GM12892 (cell line): ENCODE measurements around the gene APOBEC3A.
A peak's percentile ranks its signal among the peaks of the same experiment; 100 is the strongest.
"Not testable (repeated sequence)": the region's sequence is repeated elsewhere in the genome, so short reads cannot be mapped to it uniquely, and the experiment has no call there.

ENCODE experiments used
- DNase-seq: peaks from one replicate; pipeline ENCODE4 v3.0.0; 2011; ENCODE audit not compliant: insufficient read length
- FAIRE-seq: peaks from 2 replicates; lab custom pipeline; 2011; peaks lifted over from hg19 to GRCh38; lab: Jason Lieb, UNC
- POLR2A ChIP-seq: IDR thresholded peaks from 2 replicates; pipeline ENCODE4 v1.6.1; 2011; ENCODE audit warnings: low read depth, low read length, control low read depth
- POLR2AphosphoS5 ChIP-seq: IDR thresholded peaks from 2 replicates; pipeline ENCODE4 v1.6.1; 2011; ENCODE audit warnings: low read depth, low read length, control low read depth
- TAF1 ChIP-seq: IDR thresholded peaks from 2 replicates; pipeline ENCODE4 v1.6.1; 2011; ENCODE audit warnings: low read depth, mild to moderate bottlenecking, control low read depth, low read length, borderline replicate concordance

The APOBEC3A gene

GRCh38 chr22:38953577-38954413, 3.6 kb upstream of the APOBEC3A start:
- DNase-seq (peak; percentile 87), FAIRE-seq (peak; percentile 99)
- peak; percentile 46; the same call in 1 of the 2 replicates for TF ChIP-seq POLR2A
- no peak for TF ChIP-seq TAF1

- DNase-seq: no peak
- TF ChIP-seq POLR2A (no peak), TAF1 (no peak), POLR2AphosphoS5 (no peak)
- FAIRE-seq: no peak
Observed at GRCh38 chr22:38954414-38955043, 2.9 kb upstream of the APOBEC3A start.

GRCh38 chr22:38955250-38955905, 2.0 kb upstream of the APOBEC3A start:
- FAIRE-seq: peak; percentile 70
- TF ChIP-seq TAF1: no peak
- no peak for TF ChIP-seq POLR2AphosphoS5
- no peak for TF ChIP-seq POLR2A
- DNase-seq: no peak

DNA sequence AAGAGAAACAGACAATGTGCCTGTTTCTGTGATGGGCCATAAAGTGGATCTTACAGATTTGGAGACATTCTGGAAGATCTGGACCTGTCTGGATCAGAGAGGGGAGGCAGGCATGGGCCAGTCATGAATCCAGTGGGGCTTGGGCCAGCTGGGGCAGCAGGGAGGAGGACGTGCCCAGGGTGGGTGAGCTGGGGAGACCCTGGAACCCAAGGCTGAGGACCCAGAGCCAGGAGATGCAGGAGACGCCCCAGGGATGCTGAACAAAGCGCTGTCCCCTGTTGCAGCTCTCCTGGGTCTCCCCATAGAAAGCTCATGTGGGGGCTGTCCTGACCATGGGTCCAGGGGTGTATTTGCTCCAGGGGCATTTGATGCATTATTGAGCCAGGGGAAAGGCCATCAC, 1.5 kb upstream of the APOBEC3A start:
- DNase-seq (no peak), FAIRE-seq (no peak)
- TF ChIP-seq POLR2AphosphoS5: no peak
- TF ChIP-seq POLR2A: no peak
- no peak for TF ChIP-seq TAF1

DNA sequence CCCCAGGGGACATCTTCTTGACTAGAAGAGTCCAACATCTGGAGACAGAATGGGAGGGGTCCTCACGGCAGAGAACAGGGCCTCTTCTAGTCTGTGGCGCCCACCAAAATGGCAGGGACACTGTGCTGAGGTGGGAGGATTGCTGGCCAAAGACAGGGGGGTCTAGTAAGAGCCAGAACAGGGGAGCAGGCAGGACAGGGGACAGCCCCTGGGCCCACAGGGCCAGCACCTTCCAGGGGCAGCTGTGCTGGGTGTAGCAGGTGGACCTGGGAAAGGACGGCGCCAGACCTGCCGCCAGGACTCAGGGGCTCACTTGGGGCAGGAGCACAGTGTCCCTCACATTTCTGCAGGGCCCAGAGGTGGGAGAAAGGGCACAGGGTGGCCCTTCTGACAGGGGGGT, 858 bp upstream of the APOBEC3A start:
- FAIRE-seq (no peak), DNase-seq (no peak)
- no peak for TF ChIP-seq POLR2A
- TF ChIP-seq POLR2AphosphoS5: no peak
- TF ChIP-seq TAF1: no peak

GRCh38 chr22:38957808-38958650, 620 bp downstream of the APOBEC3A start:
- no peak for FAIRE-seq
- no peak for DNase-seq
- TF ChIP-seq TAF1: no peak
- TF ChIP-seq POLR2A: no peak
- TF ChIP-seq POLR2AphosphoS5: no peak

DNA sequence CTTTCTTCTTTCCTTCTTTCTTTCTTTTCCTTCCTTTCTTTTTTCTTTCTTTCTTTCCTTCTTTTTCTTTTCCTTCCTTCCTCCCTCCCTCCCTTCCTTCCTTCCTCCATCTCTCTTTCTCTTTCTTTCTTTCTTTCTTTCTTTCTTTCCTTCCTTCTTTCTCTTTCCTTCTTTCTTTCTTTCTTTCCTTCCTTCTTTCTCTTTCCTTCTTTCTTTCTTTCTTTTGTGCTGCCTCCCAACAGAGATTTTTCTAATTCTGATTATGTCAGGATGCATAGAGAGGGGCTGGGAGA, 1.2 kb downstream of the APOBEC3A start:
- not testable (repeated sequence) for DNase-seq, FAIRE-seq

DNA sequence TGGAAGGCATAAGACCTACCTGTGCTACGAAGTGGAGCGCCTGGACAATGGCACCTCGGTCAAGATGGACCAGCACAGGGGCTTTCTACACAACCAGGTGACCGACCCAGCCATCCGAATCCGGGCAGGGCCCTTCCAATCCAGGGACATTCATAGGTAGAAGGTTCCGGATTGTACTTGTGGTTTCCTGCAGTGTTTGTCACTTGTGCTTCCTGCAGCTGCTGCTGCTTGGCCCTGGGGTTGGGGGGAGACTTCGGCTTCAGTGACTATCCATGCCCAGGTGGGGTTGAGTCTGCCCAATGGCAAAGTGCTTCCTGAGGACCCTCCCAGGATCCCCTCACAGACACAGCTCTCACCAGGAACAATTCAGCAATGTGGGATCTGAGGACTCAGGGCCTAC, 2.2 kb downstream of the APOBEC3A start:
- no peak for DNase-seq
- FAIRE-seq: peak; percentile 54
- TF ChIP-seq TAF1 (no peak), POLR2AphosphoS5 (no peak), POLR2A (no peak)

- FAIRE-seq: peak; percentile 14
Observed at GRCh38 chr22:38960673-38961072, 3.3 kb downstream of the APOBEC3A start.

GRCh38 chr22:38963291-38963738, 5.9 kb downstream of the APOBEC3A start:
- DNase-seq, FAIRE-seq: not testable (repeated sequence)

More at GRCh38 chr22:38960673-38961072, 3.3 kb downstream of the APOBEC3A start:
- DNase-seq: not testable (repeated sequence)

DNA sequence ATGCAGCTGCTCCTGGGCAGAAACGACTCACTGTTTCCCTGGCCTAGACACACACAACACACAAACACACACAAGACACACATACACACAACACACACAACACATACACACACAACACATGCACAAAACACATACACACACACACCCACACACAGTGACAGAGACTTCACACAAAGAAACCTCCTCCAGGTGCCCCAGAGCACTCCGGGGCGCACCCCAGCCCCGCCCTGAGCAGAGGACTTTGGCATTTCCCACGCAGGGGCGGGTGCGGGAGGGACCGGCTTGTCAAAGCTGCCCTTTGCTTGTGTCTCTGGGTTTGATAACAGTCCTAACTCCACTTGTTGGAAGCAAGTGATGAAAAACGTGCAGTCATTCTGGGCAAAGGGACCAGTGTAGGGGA, 6.5 kb downstream of the APOBEC3A start:
- FAIRE-seq: no peak

DNA sequence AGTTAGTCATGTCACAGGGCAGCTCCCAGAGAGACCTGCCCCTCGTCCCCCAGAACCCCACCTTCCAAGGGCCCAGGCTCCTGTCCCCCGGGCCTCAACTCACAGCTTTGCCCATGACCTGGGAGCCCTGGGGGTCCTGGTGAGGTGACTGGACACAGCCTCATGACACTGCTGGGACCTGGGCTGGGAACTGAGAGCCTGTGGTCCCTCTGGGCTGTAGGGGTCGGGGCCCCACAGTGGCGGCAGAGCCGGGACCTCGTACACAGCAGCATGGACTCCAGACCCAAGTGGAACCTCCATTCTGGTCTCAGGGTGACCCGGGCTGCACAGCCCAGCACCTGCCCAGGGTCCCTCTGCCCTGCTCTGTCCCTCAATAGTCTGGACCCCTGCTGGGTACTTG, 6.9 kb downstream of the APOBEC3A start:
- no peak for TF ChIP-seq POLR2AphosphoS5
- DNase-seq (no peak), FAIRE-seq (no peak)

More for the DNA sequence above, 6.5 kb downstream of the APOBEC3A start:
- no peak for DNase-seq
- no peak for TF ChIP-seq TAF1
- no peak for TF ChIP-seq POLR2A
- no peak for TF ChIP-seq POLR2AphosphoS5
